ENCODE data around the gene MED12L.

Gene MED12L

GRCh38 chr3:151278230-151278629 is 192.8 kb downstream of the MED12L start, which contains the start of gene P2RY14:
P2RY14 (minus strand) TSS chr3:151278542; CDS start chr3:151214316, 64,226 bp downstream.
- H3K9me3 ChIP-seq (ENCODE audit: low read length), result no peaks in the 10 kb centered on the region
- no peaks in the 10 kb centered on the region for H3K79me2 ChIP-seq (ENCODE audit: insufficient read depth, low read length)
- TF ChIP-seq EZH2 (IDR thresholded peaks at IDR 0.05; ENCODE audit: borderline replicate concordance, low read length) (no peak), CTCF (IDR thresholded peaks at IDR 0.05; ENCODE audit: low read length) (peak; percentile 16; the same call in 1 of the 2 replicates)
- no peak within 1 kb of the TSS for H3K4me3 ChIP-seq (ENCODE audit: low read depth, low read length, poor library complexity, severe bottlenecking)
- H3K27ac ChIP-seq (ENCODE audit: low read depth, low read length, poor library complexity, severe bottlenecking), result peak within 1 kb of the TSS; percentile 66
- H3K4me1 ChIP-seq (ENCODE audit: insufficient read depth, low read length, severe bottlenecking), result peaks cover 58% of the 10 kb centered on the region
- H4K20me1 ChIP-seq (ENCODE audit: insufficient read depth, low read length), result no peaks in the 10 kb centered on the region
- H3F3A ChIP-seq (ENCODE audit: insufficient read depth, low read length), result no peaks in the 10 kb centered on the region
- no peaks in the 10 kb centered on the region for H3K27me3 ChIP-seq (ENCODE audit: insufficient read depth, low read length)
- peak within 1 kb of the TSS; percentile 8; the same call in 1 of the 2 replicates for H3K9ac ChIP-seq (ENCODE audit: low read length)
- H3K4me2 ChIP-seq (ENCODE audit: low read length), result peak within 1 kb of the TSS; percentile 33; the same call in 1 of the 2 replicates
- no peaks in the 10 kb centered on the region for H3K36me3 ChIP-seq (ENCODE audit: insufficient read depth, low read length)
- no peak within 1 kb of the TSS for H2AFZ ChIP-seq (ENCODE audit: low read length)
- no peaks in the 10 kb centered on the region for H3K9me2 ChIP-seq (ENCODE audit: low read depth, low read length)

GRCh38 chr3:151281671-151282324 is 196.3 kb downstream of the MED12L start:
- H2AFZ ChIP-seq (ENCODE audit: low read length), result no peak overlapping the region
- no peaks in the 10 kb centered on the region for H3K79me2 ChIP-seq (ENCODE audit: insufficient read depth, low read length)
- H3K9ac ChIP-seq (ENCODE audit: low read length), result no peak overlapping the region
- H3K9me2 ChIP-seq (ENCODE audit: low read depth, low read length), result no peaks in the 10 kb centered on the region
- H3F3A ChIP-seq (ENCODE audit: insufficient read depth, low read length), result no peaks in the 10 kb centered on the region
- no peaks in the 10 kb centered on the region for H4K20me1 ChIP-seq (ENCODE audit: insufficient read depth, low read length)
- H3K4me1 ChIP-seq (ENCODE audit: insufficient read depth, low read length, severe bottlenecking), result peaks cover 27% of the 10 kb centered on the region
- no peak overlapping the region for H3K4me2 ChIP-seq (ENCODE audit: low read length)
- no peak overlapping the region for H3K27ac ChIP-seq (ENCODE audit: low read depth, low read length, poor library complexity, severe bottlenecking)
- no peaks in the 10 kb centered on the region for H3K9me3 ChIP-seq (ENCODE audit: low read length)
- H3K36me3 ChIP-seq (ENCODE audit: insufficient read depth, low read length), result no peaks in the 10 kb centered on the region
- TF ChIP-seq CTCF (IDR thresholded peaks at IDR 0.05; ENCODE audit: low read length) (no peak), EZH2 (IDR thresholded peaks at IDR 0.05; ENCODE audit: borderline replicate concordance, low read length) (no peak)
- H3K4me3 ChIP-seq (ENCODE audit: low read depth, low read length, poor library complexity, severe bottlenecking), result no peak overlapping the region
- no peaks in the 10 kb centered on the region for H3K27me3 ChIP-seq (ENCODE audit: insufficient read depth, low read length)

GRCh38 chr3:151282921-151283320 is 197.5 kb downstream of the MED12L start:
- H3K9me3 ChIP-seq (ENCODE audit: low read length), result no peaks in the 10 kb centered on the region
- no peak overlapping the region for H3K4me3 ChIP-seq (ENCODE audit: low read depth, low read length, poor library complexity, severe bottlenecking)
- H3K36me3 ChIP-seq (ENCODE audit: insufficient read depth, low read length), result no peaks in the 10 kb centered on the region
- no peaks in the 10 kb centered on the region for H3K27me3 ChIP-seq (ENCODE audit: insufficient read depth, low read length)
- no peak overlapping the region for H3K4me2 ChIP-seq (ENCODE audit: low read length)
- H3F3A ChIP-seq (ENCODE audit: insufficient read depth, low read length), result no peaks in the 10 kb centered on the region
- H2AFZ ChIP-seq (ENCODE audit: low read length), result no peak overlapping the region
- H3K4me1 ChIP-seq (ENCODE audit: insufficient read depth, low read length, severe bottlenecking), result peaks cover 15% of the 10 kb centered on the region
- no peaks in the 10 kb centered on the region for H3K9me2 ChIP-seq (ENCODE audit: low read depth, low read length)
- TF ChIP-seq EZH2 (IDR thresholded peaks at IDR 0.05; ENCODE audit: borderline replicate concordance, low read length) (no peak), CTCF (IDR thresholded peaks at IDR 0.05; ENCODE audit: low read length) (peak; percentile 86)
- no peak overlapping the region for H3K9ac ChIP-seq (ENCODE audit: low read length)
- no peak overlapping the region for H3K27ac ChIP-seq (ENCODE audit: low read depth, low read length, poor library complexity, severe bottlenecking)
- H4K20me1 ChIP-seq (ENCODE audit: insufficient read depth, low read length), result no peaks in the 10 kb centered on the region
- no peaks in the 10 kb centered on the region for H3K79me2 ChIP-seq (ENCODE audit: insufficient read depth, low read length)
